HG02943 (cell line): Measurements from ENCODE around the gene DOCK6.
"Not testable (repeated sequence)": the region's sequence is repeated elsewhere in the genome, so short reads cannot be mapped to it uniquely, and the experiment has no call there.

Experiments
- ATAC-seq: cut with Tn5 transposase; IDR thresholded peaks from one replicate; pipeline ENCODE4 v1.9.1; 2021; ENCODE audit warnings: mild to moderate bottlenecking, low read depth, moderate library complexity; ENCODE audit not compliant: unreplicated experiment

The DOCK6 gene

DNA sequence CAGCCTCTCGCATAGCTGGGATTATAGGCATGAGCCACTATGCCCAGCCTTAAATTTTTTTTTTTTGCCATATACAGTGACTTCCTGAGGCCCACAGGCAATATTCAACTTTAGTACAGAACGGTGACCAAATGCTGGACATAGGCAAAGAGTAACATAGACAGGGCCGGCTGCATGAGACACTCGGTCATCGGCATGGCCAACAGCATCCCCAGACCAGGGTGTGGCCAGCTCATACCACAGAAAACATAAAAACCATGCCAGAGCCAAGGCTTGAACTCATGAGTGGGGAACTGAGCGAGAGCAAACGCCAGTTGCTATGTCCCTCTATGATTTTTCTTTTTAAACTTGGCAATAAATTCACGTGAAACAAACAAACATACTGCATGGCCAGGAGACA lies 82.0 kb downstream of the DOCK6 start:
- no peak for ATAC-seq

DNA sequence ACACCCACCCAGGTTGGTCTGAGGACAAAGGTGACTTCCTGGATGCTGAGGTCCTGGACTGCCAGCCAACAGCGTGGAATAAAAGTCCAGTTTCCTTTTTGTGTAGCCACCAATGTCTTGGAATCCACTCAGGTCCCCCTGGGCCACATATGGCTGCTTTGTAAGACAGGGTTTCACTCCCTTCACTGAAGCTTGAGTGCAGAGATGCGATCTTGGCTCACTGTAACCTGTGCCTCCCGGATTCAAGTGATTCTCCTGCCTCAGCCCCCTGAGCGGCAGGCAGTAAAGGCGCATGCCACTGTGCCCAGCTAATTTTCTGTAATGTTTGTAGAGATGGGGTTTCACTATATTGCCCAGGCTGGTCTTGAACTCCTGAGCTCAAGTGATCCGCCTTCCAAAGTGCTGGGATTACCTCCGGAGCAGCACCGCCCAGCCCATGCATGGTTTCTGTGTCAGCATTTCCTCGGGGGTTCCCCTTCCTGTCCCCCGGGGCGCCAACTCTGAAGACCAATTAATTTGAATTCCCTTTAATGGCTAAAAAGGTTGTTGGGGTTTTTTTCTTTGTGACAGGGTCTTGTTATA lies 82.5 kb downstream of the DOCK6 start:
- ATAC-seq, result no peak

DNA sequence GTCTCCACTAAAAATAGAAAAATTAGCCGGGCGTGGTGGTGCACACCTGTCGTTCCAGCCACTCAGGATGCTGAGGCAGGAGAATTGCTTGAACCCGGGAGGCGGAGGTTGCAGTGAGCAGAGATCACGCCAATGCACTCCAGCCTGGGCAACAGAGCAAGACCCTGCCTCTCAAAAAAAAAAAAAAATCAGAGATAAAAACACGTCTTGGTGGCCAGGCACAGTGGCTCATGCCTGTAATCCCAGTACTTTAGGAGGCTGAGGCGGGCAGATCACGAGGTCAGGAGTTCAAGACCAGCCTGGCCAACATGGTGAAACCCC lies 83.2 kb downstream of the DOCK6 start:
- ATAC-seq, result not testable (repeated sequence)

DNA sequence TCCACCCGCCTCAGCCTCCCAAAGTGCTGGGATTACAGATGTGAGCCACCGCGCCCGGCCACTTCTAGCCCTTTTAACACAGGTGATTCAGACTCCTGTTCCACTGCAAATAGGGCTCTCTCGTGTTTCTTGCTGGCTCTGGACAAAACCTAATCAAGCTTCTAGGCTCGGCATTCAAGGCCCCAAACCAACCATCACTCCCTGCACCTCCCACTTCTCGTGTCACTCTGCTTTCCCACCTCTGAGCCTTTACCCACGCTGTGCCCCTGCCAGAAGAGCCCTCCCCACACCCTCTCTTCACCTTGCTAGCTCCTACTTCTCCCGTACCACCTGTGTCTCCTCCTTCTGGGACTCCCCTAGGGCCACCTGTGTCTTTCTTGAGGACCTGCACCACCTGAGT lies 84.7 kb downstream of the DOCK6 start:
- no peak for ATAC-seq

DNA sequence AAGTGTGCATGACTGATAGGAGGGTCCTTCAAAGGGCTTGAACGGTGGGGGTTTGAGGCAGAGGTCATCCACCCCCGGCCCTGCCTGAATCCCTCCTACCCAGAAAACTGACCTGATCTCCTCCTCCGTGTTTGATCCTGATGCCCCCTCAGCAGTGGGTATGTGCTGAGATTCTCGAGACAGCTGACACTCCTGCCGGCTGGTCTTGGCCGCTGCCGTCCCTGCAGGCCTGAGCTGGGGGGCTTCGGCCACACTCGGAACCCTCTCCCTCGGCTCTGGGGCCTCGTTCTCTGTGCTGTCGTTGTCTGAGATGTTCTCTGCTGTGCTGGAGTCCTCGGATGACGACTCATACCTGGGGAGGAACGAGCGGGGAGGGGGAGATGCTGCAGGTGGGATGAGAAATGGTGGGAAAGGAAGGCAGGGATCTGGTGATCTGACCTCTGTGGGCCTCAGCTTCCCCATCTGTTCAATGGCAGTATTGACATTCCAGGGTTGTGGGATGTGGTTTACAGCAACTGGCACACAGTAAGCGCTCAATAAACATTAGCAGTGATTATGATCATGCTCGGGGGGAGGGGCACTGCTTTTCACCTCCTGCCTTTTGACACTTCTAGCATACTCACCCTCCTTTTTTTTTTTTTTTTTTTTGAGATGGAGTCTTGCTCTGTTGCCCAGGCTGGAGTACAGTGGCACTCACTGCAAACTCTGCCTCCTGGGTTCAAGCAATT lies 85.7 kb downstream of the DOCK6 start:
- no peak for ATAC-seq

DNA sequence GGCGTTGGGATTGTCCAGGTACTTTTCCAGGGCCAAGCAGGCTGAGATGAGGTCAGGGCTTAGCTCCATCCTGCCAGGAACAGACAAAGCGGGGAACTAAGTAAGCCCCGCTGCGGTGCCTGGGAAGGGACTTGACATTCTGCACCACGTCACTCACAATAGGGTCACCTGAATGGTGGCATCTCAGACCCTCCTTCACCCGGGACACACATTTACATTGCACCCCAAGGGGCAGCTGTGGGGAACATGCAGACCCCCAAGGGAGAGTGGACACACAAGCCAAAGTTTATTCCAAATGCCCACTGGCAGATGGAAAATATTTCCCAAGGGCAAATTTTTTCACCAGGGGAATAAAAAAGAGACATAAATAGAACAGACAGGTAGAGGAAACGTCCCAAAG lies 86.4 kb downstream of the DOCK6 start:
- ATAC-seq, result no peak

DNA sequence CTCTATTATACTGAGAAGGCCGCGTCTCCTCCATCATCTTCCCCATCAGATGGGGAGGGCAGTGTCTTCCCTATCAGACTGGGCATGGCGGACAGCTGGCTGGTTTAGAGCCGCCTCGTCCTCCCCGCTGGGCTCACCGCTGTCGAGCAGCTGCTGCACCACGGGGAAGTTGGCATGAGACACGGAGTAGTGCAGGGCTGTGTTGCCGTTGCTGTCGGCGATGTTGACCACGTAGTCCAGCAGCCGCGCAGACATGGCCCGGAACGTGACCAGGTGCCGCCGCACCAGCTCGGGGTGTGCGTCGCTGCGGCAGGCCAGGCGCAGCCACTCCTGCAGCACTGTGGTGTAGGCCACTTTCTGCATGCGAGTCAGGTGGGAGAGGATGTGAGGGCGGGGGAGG lies 88.0 kb downstream of the DOCK6 start:
- no peak for ATAC-seq

DNA sequence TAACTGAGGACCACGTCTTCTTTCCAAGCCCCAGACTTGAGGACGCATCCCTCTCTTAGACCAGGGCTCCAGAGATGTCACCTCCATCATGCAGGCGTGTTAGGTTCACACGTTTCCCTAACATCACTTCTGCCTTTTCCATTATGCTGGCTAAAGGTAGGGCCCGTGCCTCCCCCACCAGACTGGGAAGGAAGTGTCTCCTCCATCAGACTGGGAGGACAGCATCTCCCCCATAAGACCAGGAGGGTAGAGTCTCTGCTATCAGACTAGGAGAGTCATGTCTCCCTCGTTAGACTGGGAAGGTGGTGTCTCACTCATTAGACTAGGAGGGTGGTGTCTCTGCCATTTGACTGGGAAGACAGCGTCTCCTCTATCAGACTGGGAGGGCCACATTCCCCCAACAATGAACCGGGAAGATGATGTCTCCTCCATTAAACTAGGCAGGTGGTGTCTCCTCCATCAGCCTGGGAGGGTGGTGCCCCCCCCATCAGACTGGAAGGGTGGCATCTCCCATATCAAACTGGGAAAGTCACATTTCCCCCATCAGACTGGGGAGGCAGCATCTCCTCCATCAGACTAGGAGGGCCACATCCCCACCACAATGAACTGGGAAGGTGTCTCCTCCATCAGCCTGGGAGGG lies 88.7 kb downstream of the DOCK6 start:
- no peak for ATAC-seq

DNA sequence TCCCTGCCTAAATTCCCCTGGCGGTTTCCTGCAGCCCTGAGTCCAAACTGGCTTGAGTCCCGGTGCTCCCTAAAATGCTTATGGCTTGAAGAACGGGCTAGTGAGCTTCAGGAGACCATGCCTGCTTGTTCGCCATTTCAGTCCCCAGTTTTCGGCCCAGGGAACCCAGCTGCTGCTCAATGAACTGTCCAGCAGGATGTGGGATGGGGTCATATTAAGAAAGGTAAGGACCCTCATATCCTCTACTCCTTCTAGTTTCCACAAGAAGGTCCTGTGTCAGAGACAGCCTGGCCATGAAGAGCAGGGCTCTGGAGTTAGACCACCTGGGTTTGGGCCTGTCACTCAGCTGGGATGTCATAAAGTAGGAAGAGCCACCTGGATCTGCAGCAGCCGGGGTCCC lies 89.7 kb downstream of the DOCK6 start:
- no peak for ATAC-seq

DNA sequence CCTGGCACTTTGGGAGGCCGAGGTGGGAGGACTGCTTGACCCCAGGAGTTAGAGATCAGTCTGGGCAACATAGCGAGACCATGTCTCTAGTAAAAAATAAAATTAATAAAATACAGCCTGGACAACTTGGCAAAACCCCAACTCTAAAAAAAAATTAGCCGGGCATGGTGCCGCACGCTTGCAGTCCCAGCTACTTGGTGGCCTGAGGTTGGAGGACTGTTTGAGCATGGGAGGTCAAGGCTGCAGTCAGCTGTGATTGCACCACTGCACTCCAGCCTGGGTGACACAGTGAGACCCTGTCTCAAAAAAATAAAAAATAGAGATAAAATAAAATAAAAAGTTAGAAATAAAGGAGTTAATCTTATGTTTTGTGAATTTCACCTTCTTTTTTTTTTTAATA lies 91.2 kb downstream of the DOCK6 start:
- ATAC-seq, result no peak

DNA sequence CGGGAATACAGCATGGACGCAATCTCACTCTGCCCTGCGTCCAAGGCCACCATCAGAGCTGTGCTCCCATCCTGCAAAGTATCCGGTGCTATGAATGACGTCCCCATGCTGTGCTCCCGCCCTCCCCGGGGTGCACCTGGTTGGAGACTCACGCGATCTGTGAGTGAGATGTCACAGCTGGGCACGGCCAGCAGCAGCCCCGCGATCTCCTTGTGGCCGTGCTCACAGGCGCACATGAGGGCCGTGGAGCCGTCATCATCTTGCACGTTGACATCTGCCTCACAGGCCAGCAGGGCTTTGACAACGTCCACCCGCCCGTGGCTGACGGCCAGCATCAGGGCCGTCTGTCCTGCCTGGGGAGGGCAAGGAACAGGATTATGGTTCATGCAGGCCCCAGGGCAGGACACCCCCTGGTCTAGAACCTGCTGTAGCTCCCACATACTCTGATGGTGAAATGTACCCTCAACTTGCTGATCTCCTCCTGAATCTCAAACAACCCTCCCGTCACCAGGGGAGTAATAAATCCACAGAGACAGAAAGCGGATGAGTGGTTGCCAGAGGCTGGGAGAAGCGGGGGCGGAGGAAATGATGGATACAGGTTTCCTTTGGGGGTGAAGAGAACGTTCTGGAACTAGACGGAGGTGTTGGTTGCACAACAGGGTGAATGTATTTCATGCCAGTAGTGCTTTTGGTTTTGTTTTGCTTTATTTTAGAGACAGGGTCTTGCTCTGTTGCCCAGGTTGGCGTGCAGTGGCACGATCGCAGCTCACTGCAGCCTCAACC lies 92.2 kb downstream of the DOCK6 start:
- no peak for ATAC-seq

DNA sequence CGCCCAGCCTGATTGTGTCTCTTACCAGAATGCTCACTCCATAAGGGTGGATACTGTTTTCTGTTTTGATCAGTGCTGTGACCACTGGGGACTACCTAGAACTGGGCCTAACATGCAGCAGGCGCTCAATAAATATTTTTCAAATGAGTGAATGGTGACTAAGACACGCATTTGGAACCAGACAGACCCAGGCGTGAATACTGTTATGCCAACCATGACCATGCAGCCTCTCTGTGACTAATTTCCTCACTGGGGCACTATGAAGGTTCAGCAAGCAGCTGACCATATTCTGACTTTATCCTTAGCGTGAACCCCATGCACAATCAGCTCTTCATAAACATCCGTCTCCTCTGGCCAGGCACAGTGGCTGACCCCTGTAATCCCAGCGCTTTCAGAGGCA lies 93.8 kb downstream of the DOCK6 start:
- ATAC-seq, result no peak

DNA sequence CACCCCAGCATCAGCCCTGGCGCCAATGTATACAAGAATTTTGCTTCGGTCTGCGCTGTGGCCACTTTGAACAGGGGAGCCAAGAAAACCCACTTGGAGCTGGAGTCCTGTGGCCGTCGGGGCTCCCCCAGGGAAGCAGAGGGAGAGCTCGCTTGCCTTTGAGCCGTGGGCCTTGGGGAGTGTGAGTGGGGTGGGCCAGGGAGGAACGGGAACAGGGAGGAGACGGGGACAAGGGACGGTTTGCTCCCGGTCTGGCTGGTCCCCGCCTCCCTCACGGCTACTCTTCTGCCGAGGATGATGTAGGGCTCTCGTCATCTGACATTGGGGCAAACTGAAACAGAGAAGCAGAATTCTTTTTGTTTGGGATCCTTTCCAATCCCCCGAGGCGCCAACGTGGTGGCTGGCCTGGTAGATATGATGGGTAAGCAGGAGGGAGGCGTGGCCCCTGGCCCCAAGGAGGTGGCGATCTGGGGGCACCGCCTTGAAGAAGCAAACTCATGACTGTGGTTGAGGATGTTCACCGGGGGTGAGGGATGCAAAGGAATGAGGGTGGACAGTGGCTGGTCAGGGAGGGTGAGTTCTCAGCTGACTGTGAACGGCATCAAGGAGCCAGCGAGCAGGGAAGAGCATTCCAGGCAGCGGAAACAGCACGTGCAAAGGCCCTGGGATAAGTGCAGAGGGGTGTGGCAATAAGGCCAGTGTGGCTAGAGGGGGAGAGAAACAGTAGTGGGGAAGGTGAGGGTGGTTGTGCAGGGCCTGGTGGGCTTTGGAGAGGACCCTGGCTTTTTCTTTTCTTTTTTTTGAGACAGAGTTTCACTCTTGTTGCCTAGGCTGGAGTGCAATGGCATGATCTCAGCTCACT lies 95.8 kb downstream of the DOCK6 start:
- ATAC-seq, result no peak

DNA sequence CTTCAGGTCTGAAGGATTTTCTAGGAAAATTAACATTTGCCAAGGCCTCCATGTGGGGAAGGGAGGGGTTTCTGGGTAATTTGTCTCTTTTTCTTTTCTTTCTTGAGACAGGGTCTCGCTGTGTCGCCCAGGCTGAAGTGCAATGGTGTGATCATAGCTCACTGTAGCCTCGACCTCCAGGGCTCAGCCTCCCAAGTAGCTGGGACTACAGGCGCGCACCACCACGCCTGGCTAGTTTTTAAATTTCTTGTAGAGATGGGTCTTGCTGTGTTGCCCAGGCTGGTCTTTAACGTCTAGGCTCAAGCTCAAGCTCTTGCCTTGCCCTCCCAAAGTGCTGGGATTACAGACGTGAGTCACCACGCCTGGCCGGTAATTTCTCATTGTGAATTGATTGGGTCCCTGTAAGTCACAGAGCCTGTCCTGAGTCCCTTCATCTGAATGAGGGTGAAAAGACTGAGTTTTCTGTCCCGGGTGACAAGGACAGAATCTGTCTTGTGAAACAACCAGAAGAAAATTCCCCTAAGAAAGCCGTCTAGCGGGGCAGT lies 96.8 kb downstream of the DOCK6 start:
- ATAC-seq, result no peak

DNA sequence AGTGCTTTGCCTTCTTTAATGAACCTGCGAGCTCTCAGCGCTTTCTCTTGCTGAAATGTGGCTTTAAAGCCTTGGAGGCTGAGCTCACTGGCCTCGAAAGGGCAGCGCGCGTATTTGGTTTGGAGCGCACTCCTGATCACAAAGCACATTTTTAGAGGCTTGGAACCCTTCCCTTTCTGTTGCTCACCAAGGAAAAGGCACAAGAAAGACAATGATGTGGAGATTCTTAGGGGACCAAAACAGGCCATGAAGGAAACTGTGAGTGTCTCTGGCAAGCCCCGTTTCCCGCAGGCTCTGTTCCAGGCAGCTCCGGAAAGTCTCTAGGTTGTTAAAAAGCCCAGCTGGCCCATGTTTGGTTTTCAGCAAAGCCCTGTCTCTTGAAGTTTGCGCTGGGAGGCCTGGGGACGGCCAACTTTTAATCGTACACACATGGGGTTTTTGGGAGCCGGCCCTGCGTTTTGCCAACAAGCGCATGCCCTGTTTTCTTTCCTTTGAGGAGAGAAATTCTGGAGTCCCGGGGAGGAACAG lies 97.4 kb downstream of the DOCK6 start:
- no peak for ATAC-seq

DNA sequence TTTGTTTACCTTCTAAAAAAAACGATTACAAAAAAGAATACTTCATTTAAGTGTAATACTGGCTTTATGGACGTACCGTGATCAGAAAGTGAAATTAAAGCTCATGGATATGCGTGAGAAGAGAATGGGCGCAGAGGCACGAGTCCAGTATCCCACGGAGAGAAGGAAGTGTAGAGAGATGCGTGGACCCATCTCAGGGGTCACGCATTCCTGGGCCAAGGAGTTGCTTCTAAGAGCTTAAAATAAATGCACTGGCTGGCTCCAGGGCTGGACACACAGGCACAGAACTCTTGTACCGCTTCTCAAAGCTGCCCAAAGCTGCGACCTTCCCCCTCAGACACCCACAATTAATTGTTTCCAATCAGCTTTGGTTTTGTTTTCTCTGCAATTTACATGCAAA lies 98.0 kb downstream of the DOCK6 start:
- no peak for ATAC-seq

DNA sequence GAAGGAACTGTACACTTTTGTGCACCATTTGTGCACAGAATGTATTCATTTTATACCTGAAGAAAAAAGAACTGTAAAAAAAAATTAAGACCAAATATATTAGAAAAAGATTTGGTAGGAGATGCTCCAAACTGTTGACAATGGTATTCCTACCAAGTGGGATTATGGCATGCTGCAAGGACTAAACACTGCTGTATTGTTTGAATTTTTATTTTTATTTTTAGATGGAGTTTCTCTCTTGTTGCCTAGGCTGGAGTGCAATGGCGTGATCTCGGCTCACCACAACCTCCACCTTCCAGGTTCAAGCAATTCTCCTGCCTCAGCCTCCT lies 101.9 kb downstream of the DOCK6 start:
- not testable (repeated sequence) for ATAC-seq

DNA sequence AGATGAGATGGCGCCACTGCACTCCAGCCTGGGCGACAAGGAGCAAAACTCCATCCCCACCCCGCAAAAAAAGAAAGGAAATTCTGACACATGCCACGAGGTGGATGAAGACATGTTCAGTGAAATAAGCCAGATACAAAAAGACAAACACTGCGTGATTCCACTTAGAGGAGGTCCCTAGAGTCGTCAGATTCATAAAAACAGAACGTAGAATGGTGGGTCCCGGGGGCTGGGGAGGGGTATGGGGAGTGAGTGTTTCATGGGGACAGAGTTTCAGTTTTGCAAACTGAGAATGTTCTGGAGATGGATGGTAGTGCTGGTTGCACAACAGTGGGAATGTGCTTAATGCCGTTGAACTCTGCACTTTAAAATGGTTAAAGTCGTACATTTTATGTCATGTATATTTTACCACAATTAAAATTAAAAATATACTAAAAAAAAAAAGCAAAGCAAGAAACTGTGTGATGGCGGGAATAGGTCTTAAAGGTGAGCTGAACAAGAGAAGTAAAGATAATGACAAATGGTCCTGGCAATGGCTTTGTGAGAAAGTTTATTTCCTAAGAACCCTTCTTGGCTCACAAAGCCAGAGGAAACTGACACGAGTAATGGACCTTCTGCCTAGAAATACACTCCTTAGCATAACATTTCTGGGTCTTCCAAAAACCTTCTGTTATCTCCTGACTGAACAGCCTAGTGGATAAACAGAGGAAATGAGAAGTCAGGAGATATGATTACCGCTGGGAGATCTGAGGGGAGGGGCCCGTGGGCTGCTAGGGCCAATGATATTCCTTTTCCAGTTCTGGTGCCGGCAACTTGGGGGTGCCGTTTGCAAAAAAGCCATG lies 102.5 kb downstream of the DOCK6 start:
- ATAC-seq, result no peak

DNA sequence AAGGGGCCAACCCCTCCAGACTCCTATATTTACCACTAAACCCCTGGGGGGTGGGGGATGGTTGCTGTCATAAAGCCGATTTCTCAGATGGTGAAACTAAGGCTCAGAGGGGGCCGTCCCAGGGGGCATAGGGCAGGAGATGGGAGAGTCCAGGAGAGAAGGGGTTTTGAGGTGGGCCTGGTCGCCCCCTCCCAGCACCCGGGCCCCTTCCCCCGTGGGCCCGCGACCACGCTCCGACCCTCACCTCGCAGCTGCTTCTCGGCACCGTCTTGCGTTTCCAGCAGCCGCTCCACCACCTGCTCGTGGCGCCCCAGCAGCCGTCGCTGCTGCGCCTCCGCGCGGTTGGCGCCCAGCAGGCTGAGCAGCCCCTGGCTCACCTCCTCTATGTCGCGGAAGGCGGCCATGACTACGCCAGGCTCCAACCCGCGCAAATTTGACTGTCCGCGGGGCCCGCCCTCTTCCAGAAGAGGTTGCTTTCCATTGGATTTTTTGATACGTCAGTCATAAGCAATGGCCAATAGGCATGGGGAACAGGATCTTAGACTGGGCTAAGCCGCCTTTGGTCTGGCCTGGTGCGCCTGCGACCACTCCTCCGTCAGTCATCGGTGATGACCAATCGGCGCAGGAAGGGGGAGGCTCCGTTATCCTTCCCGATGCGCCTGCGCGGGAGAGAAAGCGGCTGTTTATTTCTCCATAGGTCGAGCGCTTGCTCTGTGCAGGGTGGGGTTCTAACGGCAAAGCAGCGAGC lies 106.8 kb downstream of the DOCK6 start, which contains the start of gene SPC24:
Gene SPC24, minus strand, starts transcription at position 410 of the 748 bp plus-strand sequence. Its CDS starts 6 bp downstream, at position 404.
- peak; percentile 95 for ATAC-seq
